GM19025 (cell line): ENCODE data around the gene OR2V1.
"Not testable (repeated sequence)": the region's sequence is repeated elsewhere in the genome, so short reads cannot be mapped to it uniquely, and the experiment has no call there.

Experiments
- ATAC-seq: cut with Tn5 transposase; IDR thresholded peaks from one replicate; pipeline ENCODE4 v1.9.1; 2021; ENCODE audit warnings: mild to moderate bottlenecking, low read depth, moderate library complexity; ENCODE audit not compliant: unreplicated experiment

Gene OR2V1

GRCh38 chr5:181105391-181106025 is 25.5 kb downstream of the OR2V1 start:
- ATAC-seq: no peak

GRCh38 chr5:181104606-181105390 is 26.2 kb downstream of the OR2V1 start:
- ATAC-seq: not testable (repeated sequence)

- ATAC-seq: not testable (repeated sequence)
These were observed 26.8 kb downstream of the OR2V1 start for GRCh38 chr5:181104259-181104568.

- ATAC-seq: not testable (repeated sequence)
These were observed 28.9 kb downstream of the OR2V1 start for GRCh38 chr5:181101930-181102674.

- not testable (repeated sequence) for ATAC-seq
These were observed 29.8 kb downstream of the OR2V1 start for GRCh38 chr5:181101030-181101641.

- ATAC-seq: no peak
These were observed 30.7 kb downstream of the OR2V1 start for GRCh38 chr5:181100121-181100875.

- no peak for ATAC-seq
These were observed 31.3 kb downstream of the OR2V1 start for GRCh38 chr5:181099602-181100086.

GRCh38 chr5:181098762-181099601 is 32.0 kb downstream of the OR2V1 start:
- no peak for ATAC-seq

GRCh38 chr5:181097759-181098491 is 33.0 kb downstream of the OR2V1 start:
- ATAC-seq: not testable (repeated sequence)

GRCh38 chr5:181097383-181097753 is 33.6 kb downstream of the OR2V1 start:
- not testable (repeated sequence) for ATAC-seq

GRCh38 chr5:181096721-181097382 is 34.1 kb downstream of the OR2V1 start:
- not testable (repeated sequence) for ATAC-seq

GRCh38 chr5:181095162-181095561 is 35.8 kb downstream of the OR2V1 start:
- ATAC-seq: not testable (repeated sequence)

- ATAC-seq: no peak
These were observed 38.5 kb downstream of the OR2V1 start for GRCh38 chr5:181092428-181092827.

GRCh38 chr5:181088289-181088688 is 42.7 kb downstream of the OR2V1 start:
- no peak for ATAC-seq

- ATAC-seq: no peak
These were observed 43.7 kb downstream of the OR2V1 start for GRCh38 chr5:181087309-181087708.

- ATAC-seq: no peak
These were observed 44.1 kb downstream of the OR2V1 start for GRCh38 chr5:181086884-181087205.

GRCh38 chr5:181086026-181086883 is 44.7 kb downstream of the OR2V1 start:
- no peak for ATAC-seq
